IPS DF 19.7 (cell line): ENCODE measurements around the gene PDE8B.

Experiments
- DNase-seq: peaks from one replicate; pipeline ENCODE4 v3.0.0-alpha.2; 2013; ENCODE audit warnings: low read depth, low spot score

The PDE8B gene

DNA sequence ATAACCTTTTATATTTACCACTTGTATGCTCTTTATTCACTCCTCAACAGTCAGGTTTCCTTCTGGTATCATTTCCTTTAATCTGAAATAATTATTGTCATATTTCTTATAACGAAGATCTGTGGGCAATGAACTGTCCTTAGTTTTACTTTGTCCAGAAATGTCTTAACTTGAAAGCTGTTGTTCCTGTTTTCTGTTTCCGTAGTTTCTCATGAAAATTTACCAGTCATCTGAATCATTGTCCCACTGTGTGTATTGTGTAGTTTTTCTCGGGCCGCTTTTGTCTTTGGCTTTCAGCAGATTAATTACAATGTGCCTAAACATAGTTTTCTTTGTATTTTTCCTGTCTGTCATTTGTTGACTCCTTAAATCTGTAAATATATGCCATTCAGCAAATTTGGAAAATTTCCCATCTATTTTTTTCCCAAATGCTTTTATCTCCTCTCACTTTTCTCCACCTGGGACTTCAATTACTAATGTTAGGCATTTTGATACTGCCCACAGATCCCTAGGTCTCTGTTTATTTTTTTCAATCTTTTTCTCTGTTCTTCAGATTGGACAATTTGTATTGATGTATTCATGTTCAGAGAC, 74.9 kb downstream of the PDE8B start:
- no peak for DNase-seq

DNA sequence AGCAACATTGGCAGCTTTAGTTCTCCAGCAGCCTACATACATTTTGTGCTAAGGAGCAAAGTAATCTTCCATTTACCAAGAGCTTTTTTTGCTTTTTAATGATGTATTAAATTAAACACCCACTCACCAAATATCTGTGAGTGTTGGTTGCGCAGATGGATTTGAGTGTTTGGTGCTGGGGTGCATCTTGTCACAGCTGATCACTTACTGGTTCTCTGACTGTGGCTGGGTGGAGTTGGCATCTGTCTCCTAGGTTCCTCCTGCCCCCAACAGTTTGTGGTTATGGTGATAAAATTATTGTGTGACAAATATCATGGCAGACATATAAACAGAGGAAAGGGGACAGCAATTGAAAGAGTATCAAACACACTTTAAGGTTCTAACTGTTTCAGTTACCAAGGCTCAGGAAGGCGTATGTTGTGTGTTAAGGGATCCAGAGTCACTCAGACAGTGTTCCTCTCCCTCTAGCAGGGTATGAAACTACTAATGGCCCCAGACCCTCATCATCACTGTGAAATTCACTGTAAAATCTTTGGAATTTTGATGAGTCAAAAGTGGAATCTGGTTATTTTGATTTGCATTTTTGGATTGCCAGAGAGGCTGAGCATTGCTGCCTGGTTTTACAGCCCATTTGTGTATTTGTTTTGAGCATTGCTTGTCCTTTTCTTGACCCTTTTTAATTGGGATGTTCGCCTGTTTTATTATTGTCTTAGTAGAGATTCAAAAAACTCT, 81.7 kb downstream of the PDE8B start:
- no peak for DNase-seq

- DNase-seq = no peak
Measured at GRCh38 chr5:77294185-77294584, 83.7 kb downstream of the PDE8B start.

DNA sequence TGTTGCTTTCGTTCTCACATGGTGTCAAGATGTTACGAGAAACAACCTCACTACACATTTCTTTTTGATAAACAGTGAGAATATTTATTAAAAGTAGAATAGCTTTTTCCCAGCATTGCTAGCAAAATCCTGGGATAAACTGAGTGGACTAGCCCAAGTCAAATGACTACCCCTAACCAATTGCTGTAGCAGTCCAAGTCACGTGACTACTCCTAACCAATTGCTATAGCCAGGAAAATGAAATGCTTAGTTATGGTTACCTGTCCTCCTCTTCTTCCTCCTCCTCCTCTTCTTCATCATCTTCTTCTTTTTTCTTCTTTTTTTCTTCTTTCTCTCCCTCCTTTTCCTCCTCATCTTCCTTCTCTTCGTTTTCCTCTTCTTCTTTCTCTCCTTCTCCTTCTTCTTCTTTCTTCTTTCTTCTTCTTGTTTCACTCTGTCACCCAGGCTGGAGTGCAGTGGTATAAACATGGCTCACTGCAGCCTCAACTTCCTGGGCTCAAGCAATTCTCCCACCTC, 85.4 kb downstream of the PDE8B start:
- DNase-seq = no peak

- DNase-seq = no peak
Measured at GRCh38 chr5:77298146-77298545, 87.7 kb downstream of the PDE8B start.

DNA sequence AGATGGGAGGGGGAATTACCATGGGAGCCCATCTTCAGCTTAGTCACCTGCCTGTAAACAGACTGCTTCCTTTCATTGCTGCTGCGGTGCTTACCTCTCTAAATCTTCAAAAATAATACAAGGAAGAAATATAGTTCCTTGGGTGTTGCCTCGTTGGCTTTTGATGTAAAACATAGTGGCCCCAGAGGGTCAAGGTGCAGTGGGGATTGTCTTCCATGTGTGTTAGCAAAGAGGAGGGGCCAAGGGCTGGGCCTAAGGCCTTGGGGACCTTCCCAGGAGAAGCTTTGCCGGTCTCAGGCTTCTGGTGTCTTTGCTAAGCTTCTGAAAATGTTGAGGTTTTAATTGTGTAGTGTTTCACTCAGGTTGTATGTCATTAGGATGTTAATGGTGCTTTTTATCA, 90.0 kb downstream of the PDE8B start:
- no peak for DNase-seq

DNA sequence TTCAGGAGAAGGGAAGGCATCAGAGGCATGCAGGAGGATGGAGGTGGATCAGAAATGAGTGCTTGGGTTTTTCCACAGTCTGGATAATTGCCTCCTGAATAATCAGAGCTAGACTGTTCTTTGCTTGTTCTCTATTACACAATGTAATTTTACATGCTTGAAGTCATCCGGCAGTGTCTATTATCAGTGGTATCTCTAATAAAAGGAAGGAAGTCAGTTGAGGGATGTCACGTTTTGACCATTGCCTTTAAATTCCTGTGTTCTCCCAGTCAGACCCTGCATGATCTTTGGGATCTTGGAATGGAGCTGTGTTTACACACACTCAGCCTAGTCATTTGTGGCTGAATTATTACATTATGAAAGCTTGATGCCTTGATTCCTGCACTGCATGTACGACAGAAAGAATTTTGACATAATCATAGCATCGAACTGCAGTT, 91.0 kb downstream of the PDE8B start:
- no peak for DNase-seq

- DNase-seq = no peak
Measured at GRCh38 chr5:77302247-77302646, 91.8 kb downstream of the PDE8B start.

GRCh38 chr5:77302653-77303052, 92.2 kb downstream of the PDE8B start:
- DNase-seq = no peak

GRCh38 chr5:77304388-77304787, 93.9 kb downstream of the PDE8B start:
- DNase-seq = no peak

DNA sequence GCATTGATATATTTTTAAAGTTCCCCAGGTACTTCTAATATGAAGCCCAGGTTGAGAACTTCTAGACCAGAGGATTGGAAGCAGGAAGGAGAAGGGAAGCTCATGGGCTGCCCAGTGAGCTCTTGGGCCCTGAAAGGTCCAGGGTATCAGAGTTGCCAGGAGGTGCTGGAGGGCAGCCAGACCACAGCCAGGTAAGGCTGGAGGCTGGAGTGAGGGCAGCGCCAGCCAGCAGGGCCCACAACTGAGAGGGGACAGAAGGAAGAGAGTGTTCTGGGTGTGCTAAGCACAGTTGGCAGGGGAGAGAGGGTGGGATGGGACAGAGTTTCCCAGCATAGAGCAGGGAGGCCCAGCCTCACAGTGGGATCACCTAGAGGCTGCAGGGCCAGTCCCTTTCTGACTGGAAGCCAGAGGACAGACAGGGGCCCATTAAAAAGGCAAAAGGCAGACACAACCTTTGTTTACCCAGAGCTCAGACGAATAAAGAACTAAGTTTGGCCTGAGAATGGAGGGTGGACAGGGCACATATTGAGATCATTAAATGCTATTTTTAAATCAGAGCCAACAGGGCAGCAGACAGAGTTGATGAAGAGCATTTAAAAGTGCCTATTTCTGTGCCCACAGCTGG, 94.9 kb downstream of the PDE8B start:
- no peak for DNase-seq

DNA sequence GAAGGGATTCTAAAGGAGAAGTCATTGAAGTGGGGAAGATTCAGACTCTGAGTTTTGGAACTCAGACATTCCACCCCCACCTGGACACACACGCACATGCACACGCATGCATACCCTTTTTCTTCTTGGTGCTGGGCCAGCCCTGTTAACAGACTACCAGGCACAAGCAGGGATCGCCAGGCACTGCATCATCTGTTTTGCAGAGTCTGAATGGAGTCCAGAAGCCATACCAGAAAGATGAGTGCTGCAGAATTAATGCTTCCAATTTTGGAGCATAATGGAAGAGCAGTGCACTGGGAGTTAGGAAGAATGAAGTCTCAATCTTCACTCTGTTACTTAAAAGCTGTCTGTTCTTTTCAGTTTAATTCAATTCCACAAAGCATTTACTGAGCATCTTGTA, 95.5 kb downstream of the PDE8B start:
- no peak for DNase-seq

- no peak for DNase-seq
Measured at GRCh38 chr5:77306531-77306930, 96.1 kb downstream of the PDE8B start.

- DNase-seq = peak; percentile 17
Measured at GRCh38 chr5:77308154-77308960, 97.9 kb downstream of the PDE8B start.

DNA sequence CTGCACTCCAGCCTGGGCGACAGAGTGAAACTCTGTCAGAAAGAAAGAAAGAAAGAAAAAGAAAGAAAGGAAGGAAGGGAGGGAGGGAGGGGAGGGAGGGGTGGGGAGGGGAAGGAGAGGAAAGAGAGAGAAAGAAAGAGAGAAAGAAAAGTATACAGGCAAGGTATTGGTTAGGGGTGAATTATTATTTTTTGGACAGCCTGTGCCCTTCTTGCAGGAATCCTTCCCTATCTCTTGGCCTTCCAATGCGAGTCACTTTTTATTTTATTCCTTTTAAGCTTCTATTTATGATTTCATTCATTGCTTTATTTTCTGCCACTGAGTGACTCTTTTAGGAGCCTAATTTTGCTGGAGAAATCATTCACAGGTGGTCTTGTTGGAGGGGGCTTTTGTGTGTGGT, 98.7 kb downstream of the PDE8B start:
- DNase-seq = no peak

GRCh38 chr5:77310494-77311213, 100.2 kb downstream of the PDE8B start:
- DNase-seq = no peak

GRCh38 chr5:77311214-77311571, 100.7 kb downstream of the PDE8B start:
- DNase-seq = no peak

- no peak for DNase-seq
Measured at GRCh38 chr5:77312413-77312812, 101.9 kb downstream of the PDE8B start.

GRCh38 chr5:77316871-77317661, 106.6 kb downstream of the PDE8B start:
- DNase-seq = no peak

GRCh38 chr5:77318060-77318459, 107.6 kb downstream of the PDE8B start:
- DNase-seq = no peak
